ENCODE measurements around the gene HAS3.

HAS3 gene

DNA sequence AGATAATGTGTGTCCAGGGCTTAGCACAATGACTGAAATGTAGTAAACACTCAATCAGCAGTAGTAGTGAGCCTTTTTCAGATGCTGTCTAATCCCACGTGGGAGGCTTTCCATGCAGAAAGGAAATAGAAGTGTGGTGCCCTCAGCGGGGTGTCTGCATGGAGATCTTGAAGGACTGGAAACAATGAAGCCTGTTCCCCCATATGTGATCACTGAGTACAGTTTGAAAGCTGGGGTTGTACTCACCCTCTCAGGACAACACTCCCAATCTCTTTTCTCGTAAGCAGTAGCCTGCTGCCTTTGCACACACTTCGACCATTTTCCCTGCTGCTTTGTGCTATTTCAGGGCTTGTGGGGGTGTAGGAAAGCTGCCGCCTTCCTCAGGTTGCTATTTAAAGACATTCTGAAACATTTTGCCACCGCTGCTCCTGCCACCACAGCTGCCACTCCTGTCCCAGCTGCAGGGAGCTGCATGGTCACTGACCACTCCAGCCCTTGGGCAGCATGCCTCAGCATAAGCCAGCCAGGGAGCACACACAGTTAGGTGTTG lies 40.6 kb upstream of the HAS3 start:
- Histone ChIP-seq H3K79me2 (ENCODE audit: insufficient read depth, low read length) (no peaks in the 10 kb centered on the region), H2AFZ (ENCODE audit: low read length) (no peak overlapping the region), H3K9me2 (replicated peaks; ENCODE audit: low read depth, low read length) (no peaks in the 10 kb centered on the region), H3K4me3 (ENCODE audit: low read length, poor library complexity, severe bottlenecking) (no peak overlapping the region), H3K27me3 (ENCODE audit: insufficient read depth, low read length, poor library complexity, severe bottlenecking) (no peaks in the 10 kb centered on the region), H3F3A (ENCODE audit: low read depth) (no peaks in the 10 kb centered on the region), H4K20me1 (ENCODE audit: insufficient read depth, low read length, poor library complexity, severe bottlenecking) (no peaks in the 10 kb centered on the region), H3K36me3 (ENCODE audit: insufficient read depth, low read length) (no peaks in the 10 kb centered on the region), H3K9me3 (ENCODE audit: insufficient read depth, low read depth, low read length) (no peaks in the 10 kb centered on the region), H3K9ac (ENCODE audit: low read depth, low read length, poor library complexity, severe bottlenecking) (no peak overlapping the region), H3K4me2 (ENCODE audit: low read depth, low read length, poor library complexity, severe bottlenecking) (no peak overlapping the region), H3K4me1 (ENCODE audit: insufficient read depth, low read length, poor library complexity, severe bottlenecking) (no peaks in the 10 kb centered on the region)
- TF ChIP-seq, protein P1, sequence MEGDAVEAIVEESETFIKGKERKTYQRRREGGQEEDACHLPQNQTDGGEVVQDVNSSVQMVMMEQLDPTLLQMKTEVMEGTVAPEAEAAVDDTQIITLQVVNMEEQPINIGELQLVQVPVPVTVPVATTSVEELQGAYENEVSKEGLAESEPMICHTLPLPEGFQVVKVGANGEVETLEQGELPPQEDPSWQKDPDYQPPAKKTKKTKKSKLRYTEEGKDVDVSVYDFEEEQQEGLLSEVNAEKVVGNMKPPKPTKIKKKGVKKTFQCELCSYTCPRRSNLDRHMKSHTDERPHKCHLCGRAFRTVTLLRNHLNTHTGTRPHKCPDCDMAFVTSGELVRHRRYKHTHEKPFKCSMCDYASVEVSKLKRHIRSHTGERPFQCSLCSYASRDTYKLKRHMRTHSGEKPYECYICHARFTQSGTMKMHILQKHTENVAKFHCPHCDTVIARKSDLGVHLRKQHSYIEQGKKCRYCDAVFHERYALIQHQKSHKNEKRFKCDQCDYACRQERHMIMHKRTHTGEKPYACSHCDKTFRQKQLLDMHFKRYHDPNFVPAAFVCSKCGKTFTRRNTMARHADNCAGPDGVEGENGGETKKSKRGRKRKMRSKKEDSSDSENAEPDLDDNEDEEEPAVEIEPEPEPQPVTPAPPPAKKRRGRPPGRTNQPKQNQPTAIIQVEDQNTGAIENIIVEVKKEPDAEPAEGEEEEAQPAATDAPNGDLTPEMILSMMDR (conservative IDR thresholded peaks at IDR 0.05; ENCODE audit: low read length): no peak
- TF ChIP-seq EZH2phosphoT487 (IDR thresholded peaks at IDR 0.05; ENCODE audit: borderline replicate concordance): no peak

- Histone ChIP-seq H3K79me2 (ENCODE audit: insufficient read depth, low read length) (no peaks in the 10 kb centered on the region), H3K9ac (ENCODE audit: low read depth, low read length, poor library complexity, severe bottlenecking) (no peak overlapping the region)
Observed at GRCh38 chr16:69069504-69069903, 35.9 kb upstream of the HAS3 start.

GRCh38 chr16:69071036-69071435 lies 34.4 kb upstream of the HAS3 start:
- Histone ChIP-seq H3K4me2 (ENCODE audit: low read depth, low read length, poor library complexity, severe bottlenecking) (no peak overlapping the region), H3F3A (ENCODE audit: low read depth) (no peaks in the 10 kb centered on the region), H2AFZ (ENCODE audit: low read length) (no peak overlapping the region), H3K9me3 (ENCODE audit: insufficient read depth, low read depth, low read length) (no peaks in the 10 kb centered on the region), H3K4me3 (ENCODE audit: low read length, poor library complexity, severe bottlenecking) (no peak overlapping the region), H3K9ac (ENCODE audit: low read depth, low read length, poor library complexity, severe bottlenecking) (no peak overlapping the region), H3K79me2 (ENCODE audit: insufficient read depth, low read length) (no peaks in the 10 kb centered on the region), H4K20me1 (ENCODE audit: insufficient read depth, low read length, poor library complexity, severe bottlenecking) (no peaks in the 10 kb centered on the region), H3K27me3 (ENCODE audit: insufficient read depth, low read length, poor library complexity, severe bottlenecking) (no peaks in the 10 kb centered on the region), H3K36me3 (ENCODE audit: insufficient read depth, low read length) (no peaks in the 10 kb centered on the region), H3K4me1 (ENCODE audit: insufficient read depth, low read length, poor library complexity, severe bottlenecking) (no peaks in the 10 kb centered on the region), H3K9me2 (replicated peaks; ENCODE audit: low read depth, low read length) (no peaks in the 10 kb centered on the region)
- TF ChIP-seq EZH2phosphoT487 (IDR thresholded peaks at IDR 0.05; ENCODE audit: borderline replicate concordance): no peak
- TF ChIP-seq, protein P1 (conservative IDR thresholded peaks at IDR 0.05; ENCODE audit: low read length): no peak

More at GRCh38 chr16:69069504-69069903, 35.9 kb upstream of the HAS3 start:
- Histone ChIP-seq H3F3A (ENCODE audit: low read depth) (no peaks in the 10 kb centered on the region), H3K4me1 (ENCODE audit: insufficient read depth, low read length, poor library complexity, severe bottlenecking) (no peaks in the 10 kb centered on the region), H3K36me3 (ENCODE audit: insufficient read depth, low read length) (no peaks in the 10 kb centered on the region), H3K27me3 (ENCODE audit: insufficient read depth, low read length, poor library complexity, severe bottlenecking) (no peaks in the 10 kb centered on the region), H4K20me1 (ENCODE audit: insufficient read depth, low read length, poor library complexity, severe bottlenecking) (no peaks in the 10 kb centered on the region), H3K4me3 (ENCODE audit: low read length, poor library complexity, severe bottlenecking) (no peak overlapping the region), H2AFZ (ENCODE audit: low read length) (no peak overlapping the region), H3K4me2 (ENCODE audit: low read depth, low read length, poor library complexity, severe bottlenecking) (no peak overlapping the region), H3K9me2 (replicated peaks; ENCODE audit: low read depth, low read length) (no peaks in the 10 kb centered on the region), H3K9me3 (ENCODE audit: insufficient read depth, low read depth, low read length) (no peaks in the 10 kb centered on the region)
- TF ChIP-seq, protein P1 (conservative IDR thresholded peaks at IDR 0.05; ENCODE audit: low read length): no peak
- no peak for TF ChIP-seq EZH2phosphoT487 (IDR thresholded peaks at IDR 0.05; ENCODE audit: borderline replicate concordance)
